Muscle layer of colon (tissue), 2 donors: ENCODE results near the gene PDSS2.
"Not testable (repeated sequence)": the region's sequence is repeated elsewhere in the genome, so short reads cannot be mapped to it uniquely, and the experiment has no call there.

ENCODE experiments used
- H3K27ac ChIP-seq: one replicate; pipeline ENCODE4 v1.7.0; 2013; ENCODE audit warnings: low read depth, mild to moderate bottlenecking, low read length, moderate library complexity
- H3K27me3 ChIP-seq, 2 donors: one replicate each; pipeline ENCODE4 v1.7.0; 2013; ENCODE audit warnings: low read length in 2 of 2, mild to moderate bottlenecking in 2 of 2; ENCODE audit not compliant: insufficient read depth in 2 of 2, control insufficient read depth in 1 of 2
- H3K36me3 ChIP-seq: one replicate; pipeline ENCODE4 v1.7.0; 2013; ENCODE audit warnings: mild to moderate bottlenecking, low read length; ENCODE audit not compliant: insufficient read depth
- H3K4me1 ChIP-seq: one replicate; pipeline ENCODE4 v1.7.0; 2013; ENCODE audit warnings: mild to moderate bottlenecking, low read length; ENCODE audit not compliant: insufficient read depth
- H3K4me3 ChIP-seq, 2 donors: one replicate each; pipeline ENCODE4 v1.7.0; 2013; ENCODE audit warnings: low read length in 2 of 2, low read depth in 1 of 2, mild to moderate bottlenecking in 1 of 2, moderate library complexity in 1 of 2
- H3K9ac ChIP-seq: one replicate; pipeline ENCODE4 v1.7.0; 2013; ENCODE audit warnings: low read length
- H3K9me3 ChIP-seq: one replicate; pipeline ENCODE4 v1.7.0; 2013; ENCODE audit warnings: mild to moderate bottlenecking, low read length
- donor health status: abdominal sarcoma.
- donor health status: Adenocarcinoma of cecum.

PDSS2 gene

DNA sequence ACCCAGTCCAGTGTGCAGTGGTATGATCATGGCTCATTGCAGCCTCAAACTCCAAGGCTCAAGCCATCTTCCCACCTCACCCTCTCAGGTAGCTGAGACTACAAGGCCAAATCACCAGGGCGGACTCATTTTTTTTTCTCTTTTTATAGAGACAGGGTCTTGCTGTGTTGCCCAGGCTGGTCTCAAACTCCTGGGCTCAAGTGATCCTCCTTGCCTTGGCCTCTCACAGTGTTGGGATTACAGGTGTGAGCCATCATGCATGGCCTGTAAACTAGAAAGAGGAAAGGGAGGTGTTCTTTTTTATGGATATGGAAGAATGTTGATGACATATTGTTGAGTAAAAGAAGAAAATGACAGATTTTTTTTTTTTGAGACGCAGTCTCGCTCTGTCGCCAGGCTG is 339.0 kb downstream of the PDSS2 start:
- H3K9ac ChIP-seq, result no peak overlapping the region
- no peaks in the 10 kb centered on the region for H3K9me3 ChIP-seq
- H3K4me3 ChIP-seq, result no peak overlapping the region
- H3K27ac ChIP-seq, result no peak overlapping the region
- H3K27me3 ChIP-seq, result peaks cover 4 to 18% of the 10 kb centered on the region in 2 donors
- no peaks in the 10 kb centered on the region for H3K36me3 ChIP-seq
- H3K4me1 ChIP-seq, result no peaks in the 10 kb centered on the region

DNA sequence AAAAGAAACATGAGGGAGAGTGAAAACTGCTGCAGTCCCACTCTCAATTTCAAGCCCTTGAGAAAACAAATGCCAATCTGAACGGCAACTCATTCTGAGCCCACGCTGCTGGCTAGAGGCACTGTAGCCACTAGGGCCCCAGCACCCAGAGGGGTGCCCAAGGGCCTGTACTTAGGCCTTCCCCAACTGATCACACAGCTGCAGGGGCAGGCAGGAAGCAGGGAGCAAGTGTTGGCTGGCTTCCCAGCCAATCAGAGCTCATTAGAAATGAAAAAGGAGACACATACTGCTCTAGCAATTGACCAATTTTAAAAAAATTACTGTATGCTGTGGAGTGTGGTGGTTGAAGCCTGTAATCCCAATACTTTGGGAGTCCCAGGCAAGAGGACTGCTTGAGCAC is 340.4 kb downstream of the PDSS2 start:
- Histone ChIP-seq H3K9ac (no peak overlapping the region), H3K36me3 (no peaks in the 10 kb centered on the region), H3K4me3 (no peak overlapping the region), H3K4me1 (peaks cover under 1% of the 10 kb centered on the region), H3K27ac (no peak overlapping the region), H3K9me3 (no peaks in the 10 kb centered on the region), H3K27me3 (peaks cover 4 to 18% of the 10 kb centered on the region in 2 donors)

DNA sequence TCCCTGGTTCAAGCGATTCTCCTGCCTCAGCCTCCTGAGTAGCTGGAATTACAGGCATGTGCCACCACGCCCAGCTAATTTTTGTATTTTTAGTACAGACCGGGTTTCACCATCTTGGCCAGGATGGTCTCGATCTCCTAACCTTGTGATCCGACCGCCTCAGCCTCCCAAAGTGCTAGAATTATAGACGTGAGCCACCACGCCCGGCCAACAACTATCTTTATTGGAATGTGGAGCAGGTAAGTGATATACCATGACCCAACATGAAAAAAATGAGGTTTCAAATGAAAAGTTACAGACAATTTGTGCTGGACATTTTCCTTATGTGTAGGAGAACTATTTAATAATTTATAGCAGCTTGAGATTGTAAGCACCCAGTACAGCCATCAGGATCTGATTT is 340.8 kb downstream of the PDSS2 start:
- H3K27me3 ChIP-seq, result peaks cover 4 to 18% of the 10 kb centered on the region in 2 donors

DNA sequence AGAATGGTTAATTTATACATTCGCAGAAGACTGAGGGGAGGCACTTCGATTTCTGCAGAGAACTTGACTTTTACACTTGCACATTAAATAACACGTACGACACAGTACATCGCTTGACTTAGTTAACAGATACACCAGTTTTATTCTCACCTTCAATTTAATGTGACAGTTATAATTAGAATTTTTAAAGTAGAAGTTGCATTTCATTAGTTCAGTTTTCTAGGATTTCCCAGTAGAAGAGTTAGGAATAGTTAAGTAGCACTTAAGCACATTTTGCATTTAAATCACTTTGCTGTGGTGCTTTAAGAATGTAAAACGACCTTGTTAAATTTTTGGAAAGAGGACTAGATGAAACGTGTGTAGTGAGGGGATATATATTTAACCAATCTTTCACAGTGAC is 342.4 kb downstream of the PDSS2 start:
- Histone ChIP-seq H3K27ac (no peak overlapping the region), H3K27me3 (peaks cover 4 to 18% of the 10 kb centered on the region in 2 donors), H3K9ac (no peak overlapping the region), H3K9me3 (no peaks in the 10 kb centered on the region), H3K4me1 (peaks cover 7% of the 10 kb centered on the region), H3K36me3 (no peaks in the 10 kb centered on the region), H3K4me3 (no peak overlapping the region)

More for the DNA sequence above, 340.8 kb downstream of the PDSS2 start:
- H3K36me3 ChIP-seq, H3K27ac ChIP-seq, H3K9me3 ChIP-seq, H3K4me1 ChIP-seq, H3K9ac ChIP-seq, H3K4me3 ChIP-seq: not testable (repeated sequence)

DNA sequence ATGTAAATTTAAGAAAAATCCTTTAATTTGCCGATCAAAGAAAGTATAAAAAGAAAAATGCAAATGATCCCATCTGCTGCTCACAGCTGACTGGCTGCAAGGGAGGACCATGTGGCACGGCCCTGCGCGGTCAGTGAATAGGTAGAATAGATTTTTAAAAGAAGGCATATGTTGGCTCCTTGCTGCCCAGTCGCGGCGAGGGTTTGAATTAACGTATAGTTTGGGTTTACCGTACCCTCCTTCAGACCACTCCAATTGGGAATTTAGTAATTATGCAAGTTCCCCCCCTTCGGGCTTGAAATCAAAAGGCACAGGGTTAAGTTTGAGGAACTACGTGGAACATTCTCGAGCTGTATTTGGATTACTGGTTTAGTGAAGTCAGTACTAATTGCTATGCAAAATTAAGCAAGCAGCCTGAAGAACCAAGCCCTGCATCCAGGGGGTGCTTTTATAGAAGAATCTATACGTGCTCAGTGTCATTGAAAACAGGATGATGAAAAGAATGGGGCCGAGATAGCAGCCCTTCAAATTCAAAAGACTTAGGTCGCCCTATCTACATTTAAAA is 343.0 kb downstream of the PDSS2 start:
- peak overlapping the region; percentile 36 to 49 for H3K4me3 ChIP-seq
- H3K9ac ChIP-seq, result no peak overlapping the region
- no peak overlapping the region for H3K27ac ChIP-seq
- H3K27me3 ChIP-seq, result peaks cover 4 to 18% of the 10 kb centered on the region in 2 donors
- no peaks in the 10 kb centered on the region for H3K36me3 ChIP-seq
- H3K4me1 ChIP-seq, result peaks cover 7% of the 10 kb centered on the region
- H3K9me3 ChIP-seq, result no peaks in the 10 kb centered on the region

DNA sequence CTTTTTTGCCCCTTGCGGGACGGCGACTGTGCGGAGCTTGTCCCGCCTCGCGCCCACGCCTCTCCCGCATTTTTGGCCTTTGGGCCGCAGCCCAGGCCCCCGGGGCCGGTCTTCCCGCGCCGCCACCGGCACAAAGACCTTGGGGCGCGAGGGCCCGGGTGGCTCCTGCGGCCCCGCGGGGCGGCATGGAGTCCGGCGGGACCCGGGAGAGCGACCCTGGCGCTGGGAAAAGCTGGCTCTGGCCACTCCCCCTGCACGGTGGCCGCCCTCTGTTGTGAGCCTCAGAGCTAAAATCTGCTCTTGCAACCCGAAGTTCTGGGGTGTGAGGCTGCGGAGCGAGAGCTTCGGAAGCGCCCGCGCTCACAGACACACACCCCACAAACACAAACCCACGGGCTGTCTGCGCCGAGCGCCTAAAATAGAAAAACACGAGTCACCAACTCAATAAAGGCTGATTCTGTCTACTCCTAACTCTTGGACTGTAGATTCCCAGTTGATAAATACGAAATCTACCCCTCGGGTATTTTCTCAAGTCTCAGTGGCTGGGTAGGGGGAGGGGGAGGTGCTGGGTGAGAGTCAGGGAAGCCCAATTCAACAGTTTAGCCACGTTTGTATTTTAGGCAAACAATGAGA is 343.6 kb downstream of the PDSS2 start:
- peaks cover 7% of the 10 kb centered on the region for H3K4me1 ChIP-seq
- no peak overlapping the region for H3K27ac ChIP-seq
- peaks cover 4 to 18% of the 10 kb centered on the region in 2 donors for H3K27me3 ChIP-seq
- no peak overlapping the region for H3K9ac ChIP-seq
- peak overlapping the region; percentile 36 to 49 for H3K4me3 ChIP-seq
- no peaks in the 10 kb centered on the region for H3K36me3 ChIP-seq
- H3K9me3 ChIP-seq, result no peaks in the 10 kb centered on the region

DNA sequence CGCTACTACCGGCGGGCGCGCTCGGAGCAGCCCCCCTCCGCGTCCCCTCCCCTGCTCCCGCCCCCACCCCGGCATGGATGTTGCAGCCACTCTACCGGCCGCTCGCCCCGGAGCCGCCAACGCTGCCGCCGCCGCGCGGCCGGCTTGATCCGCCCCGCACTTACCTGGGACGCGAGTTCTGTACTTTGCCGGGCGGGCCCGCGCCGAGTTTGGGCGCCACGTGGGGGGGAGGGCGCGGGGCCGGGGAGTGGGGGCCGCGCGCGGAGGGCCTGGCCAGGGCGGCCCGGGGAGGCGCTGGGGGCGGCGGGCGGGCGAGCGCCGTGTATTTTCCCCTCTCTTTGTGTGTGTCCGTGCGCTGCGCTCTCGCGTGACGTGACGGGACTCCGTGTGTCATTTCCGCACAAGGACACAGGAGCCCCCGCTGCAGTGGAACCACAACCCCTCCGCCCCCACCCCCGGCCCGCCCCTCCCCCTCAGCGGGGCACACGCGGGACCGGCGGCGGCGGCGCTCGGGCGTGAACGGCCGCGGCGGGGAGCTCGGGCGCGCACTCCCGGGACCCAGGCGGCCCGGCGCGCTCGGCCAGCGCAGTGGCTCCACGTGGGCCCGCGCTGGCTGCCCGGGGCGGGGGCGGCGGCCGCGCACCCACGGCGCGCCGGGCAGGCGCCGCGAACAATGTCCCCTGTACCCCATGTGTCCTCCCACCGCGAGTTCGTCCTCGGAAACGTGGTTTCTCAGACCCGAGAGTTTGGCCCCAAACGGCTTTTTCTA is 344.3 kb downstream of the PDSS2 start, which contains the start of gene BEND3:
Gene BEND3 (minus strand): TSS at position 590 of the 769 bp plus-strand sequence. CDS start 16,230 bp downstream, outside the sequence.
- no peaks in the 10 kb centered on the region for H3K36me3 ChIP-seq
- H3K9me3 ChIP-seq, result no peaks in the 10 kb centered on the region
- peaks cover 7% of the 10 kb centered on the region for H3K4me1 ChIP-seq
- H3K4me3 ChIP-seq, result peak within 1 kb of the TSS; percentile 36 to 63
- H3K27ac ChIP-seq, result no peak within 1 kb of the TSS
- H3K27me3 ChIP-seq, result peaks cover 4 to 18% of the 10 kb centered on the region in 2 donors
- H3K9ac ChIP-seq, result no peak within 1 kb of the TSS

DNA sequence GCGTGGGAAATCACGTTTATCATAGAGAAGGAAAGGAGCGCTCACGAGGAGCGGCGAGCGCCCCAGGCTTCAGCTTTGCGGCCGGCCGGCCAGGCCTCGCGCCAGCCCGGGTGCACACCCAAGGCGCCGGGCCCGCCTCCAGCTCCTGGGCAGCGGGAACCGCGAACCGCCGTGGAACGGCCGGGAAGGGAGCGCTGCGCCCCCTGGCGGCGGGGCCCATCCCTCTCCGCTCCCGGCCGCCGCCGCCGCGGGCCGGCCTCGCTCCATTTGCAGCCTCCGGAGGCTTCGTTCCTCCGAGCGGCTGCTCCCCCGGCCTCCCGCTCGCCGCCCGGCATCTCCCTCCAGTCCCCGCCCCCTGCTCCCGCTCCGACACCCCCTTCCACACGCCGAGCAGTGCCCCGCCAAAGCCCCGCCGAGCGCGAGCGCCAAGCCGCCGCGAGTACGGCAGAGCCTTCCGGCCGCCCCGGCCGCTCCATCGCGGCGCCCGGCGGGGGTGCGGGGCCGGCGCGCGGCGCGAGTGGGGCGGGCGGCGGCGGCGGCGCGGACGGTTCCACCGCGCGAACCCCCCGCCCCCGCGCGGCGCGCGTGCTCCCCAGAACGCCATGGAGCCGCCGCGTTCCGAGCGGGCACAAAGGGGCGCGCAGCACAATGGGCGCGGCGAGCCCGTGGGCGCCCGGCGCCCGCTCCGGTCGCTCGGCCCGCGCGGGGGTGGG is 345.0 kb downstream of the PDSS2 start:
- no peaks in the 10 kb centered on the region for H3K9me3 ChIP-seq
- H3K4me3 ChIP-seq, result peak overlapping the region; percentile 8 to 63
- H3K27ac ChIP-seq, result peak overlapping the region; percentile 39
- H3K4me1 ChIP-seq, result peaks cover 7% of the 10 kb centered on the region
- peaks cover 4 to 18% of the 10 kb centered on the region in 2 donors for H3K27me3 ChIP-seq
- no peaks in the 10 kb centered on the region for H3K36me3 ChIP-seq
- no peak overlapping the region for H3K9ac ChIP-seq

DNA sequence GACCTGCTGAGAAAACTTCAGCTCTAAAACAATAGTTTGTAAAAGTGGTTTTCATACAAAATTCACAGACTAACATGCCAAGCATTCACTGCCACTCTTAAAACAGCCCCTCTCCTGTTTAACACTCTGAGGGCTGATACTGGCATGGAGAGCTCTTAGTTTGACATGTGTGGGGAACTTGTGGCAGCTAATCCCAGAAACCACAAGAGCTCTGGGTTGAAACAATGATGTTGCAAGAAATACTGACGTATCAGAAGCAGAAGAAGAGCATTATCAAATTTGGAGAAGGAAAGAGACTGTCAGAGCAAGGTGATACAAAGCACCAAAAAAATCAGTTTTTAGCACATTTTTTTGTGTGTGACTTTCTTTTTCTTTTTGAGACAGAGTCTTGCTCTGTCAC is 349.2 kb downstream of the PDSS2 start:
- H3K9ac ChIP-seq, result no peak overlapping the region
- H3K9me3 ChIP-seq, result no peaks in the 10 kb centered on the region
- no peak overlapping the region for H3K27ac ChIP-seq
- H3K4me1 ChIP-seq, result peaks cover 7% of the 10 kb centered on the region
- no peaks in the 10 kb centered on the region for H3K36me3 ChIP-seq
- no peaks in the 10 kb centered on the region for H3K27me3 ChIP-seq
- no peak overlapping the region for H3K4me3 ChIP-seq

DNA sequence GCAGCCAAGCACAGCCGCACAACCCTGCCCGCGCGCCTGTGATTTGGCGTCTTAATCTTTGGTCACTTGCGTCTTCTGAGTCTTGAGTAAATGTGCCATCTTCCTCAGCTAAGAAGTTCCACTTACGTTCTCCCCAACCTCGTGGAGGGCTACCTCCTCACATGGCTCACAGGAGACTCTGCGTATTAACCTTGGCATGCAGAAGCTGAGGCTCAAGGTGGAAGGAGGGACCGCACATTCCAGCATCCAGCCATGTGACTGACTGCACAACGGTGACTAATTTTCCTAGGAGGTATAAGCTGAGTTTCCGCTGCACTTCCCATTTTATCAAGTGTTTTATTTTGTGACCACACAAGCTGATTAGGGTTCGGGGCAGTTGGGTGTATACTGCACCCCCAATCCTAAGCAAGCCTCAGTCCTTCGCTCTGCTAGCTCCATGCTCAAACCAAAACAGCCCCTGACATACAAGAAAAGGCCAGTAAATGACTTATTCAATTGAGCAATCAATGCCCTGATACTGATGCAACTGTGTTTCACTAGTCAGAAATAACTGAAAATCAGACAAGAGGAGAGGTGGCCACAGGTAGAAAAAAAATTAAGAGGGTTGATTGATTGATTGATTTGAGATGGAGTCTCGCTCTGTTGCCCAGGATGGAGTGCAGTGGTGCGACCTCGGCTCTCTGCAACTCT is 351.0 kb downstream of the PDSS2 start:
- no peak overlapping the region for H3K27ac ChIP-seq
- no peak overlapping the region for H3K4me3 ChIP-seq
- peaks cover under 1% of the 10 kb centered on the region for H3K4me1 ChIP-seq
- H3K9ac ChIP-seq, result no peak overlapping the region
- H3K27me3 ChIP-seq, result no peaks in the 10 kb centered on the region
- no peaks in the 10 kb centered on the region for H3K36me3 ChIP-seq
- H3K9me3 ChIP-seq, result no peaks in the 10 kb centered on the region

DNA sequence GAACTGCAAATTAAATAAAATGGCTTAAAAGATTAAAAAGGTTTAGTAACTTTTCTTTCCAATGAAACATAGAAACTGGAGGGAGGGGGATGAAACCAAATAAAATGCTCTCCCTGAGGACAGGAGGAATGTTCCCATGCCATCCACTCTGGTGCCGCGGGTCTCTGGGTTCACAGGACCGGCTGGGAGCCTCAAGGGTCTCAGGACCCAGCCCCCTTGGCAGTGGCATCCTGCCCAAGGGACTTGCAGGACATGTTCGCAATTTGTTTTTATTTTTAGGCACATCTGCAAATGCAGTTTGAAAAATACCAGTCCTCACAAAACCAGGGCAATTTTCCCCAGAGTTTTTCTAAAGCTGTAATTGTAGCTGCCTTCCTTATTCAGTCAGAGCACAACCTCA is 351.6 kb downstream of the PDSS2 start:
- H3K36me3 ChIP-seq, result no peaks in the 10 kb centered on the region
- H3K4me1 ChIP-seq, result no peaks in the 10 kb centered on the region
- no peaks in the 10 kb centered on the region for H3K9me3 ChIP-seq
- no peak overlapping the region for H3K9ac ChIP-seq
- no peak overlapping the region for H3K27ac ChIP-seq
- no peaks in the 10 kb centered on the region for H3K27me3 ChIP-seq
- H3K4me3 ChIP-seq, result no peak overlapping the region
